ENCODE results near the gene TUFT1.
A peak's percentile ranks its signal among the peaks of the same experiment; 100 is the strongest.

TUFT1 gene, protein sequence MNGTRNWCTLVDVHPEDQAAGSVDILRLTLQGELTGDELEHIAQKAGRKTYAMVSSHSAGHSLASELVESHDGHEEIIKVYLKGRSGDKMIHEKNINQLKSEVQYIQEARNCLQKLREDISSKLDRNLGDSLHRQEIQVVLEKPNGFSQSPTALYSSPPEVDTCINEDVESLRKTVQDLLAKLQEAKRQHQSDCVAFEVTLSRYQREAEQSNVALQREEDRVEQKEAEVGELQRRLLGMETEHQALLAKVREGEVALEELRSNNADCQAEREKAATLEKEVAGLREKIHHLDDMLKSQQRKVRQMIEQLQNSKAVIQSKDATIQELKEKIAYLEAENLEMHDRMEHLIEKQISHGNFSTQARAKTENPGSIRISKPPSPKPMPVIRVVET

GRCh38 chr1:151540021-151540981 lies at the start of gene TUFT1:
Gene TUFT1 (plus strand): TSS chr1:151540309. CDS start chr1:151540367, 58 bp downstream.
- peak; percentile 94 for DNase-seq

DNA sequence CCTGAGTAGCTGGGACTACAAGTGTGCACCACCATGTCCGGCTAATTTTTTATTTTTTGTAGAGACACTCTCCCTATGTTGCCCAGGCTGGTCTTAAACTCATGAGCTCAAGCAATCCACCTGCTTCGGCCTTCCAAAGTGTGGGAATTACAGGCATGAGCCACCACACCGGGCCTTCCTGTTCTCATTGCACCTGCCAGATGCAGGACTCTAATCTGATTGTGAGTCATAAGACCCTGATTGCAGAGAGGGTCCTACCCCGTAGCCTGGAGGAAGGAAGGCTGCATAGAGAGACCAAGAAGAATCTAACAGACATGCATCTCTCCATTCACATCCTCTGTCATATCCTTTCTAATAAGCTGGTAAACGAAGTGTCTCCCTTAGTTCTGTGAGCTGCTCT lies 48.5 kb upstream of the TUFT1 start:
- no peak for DNase-seq

DNA sequence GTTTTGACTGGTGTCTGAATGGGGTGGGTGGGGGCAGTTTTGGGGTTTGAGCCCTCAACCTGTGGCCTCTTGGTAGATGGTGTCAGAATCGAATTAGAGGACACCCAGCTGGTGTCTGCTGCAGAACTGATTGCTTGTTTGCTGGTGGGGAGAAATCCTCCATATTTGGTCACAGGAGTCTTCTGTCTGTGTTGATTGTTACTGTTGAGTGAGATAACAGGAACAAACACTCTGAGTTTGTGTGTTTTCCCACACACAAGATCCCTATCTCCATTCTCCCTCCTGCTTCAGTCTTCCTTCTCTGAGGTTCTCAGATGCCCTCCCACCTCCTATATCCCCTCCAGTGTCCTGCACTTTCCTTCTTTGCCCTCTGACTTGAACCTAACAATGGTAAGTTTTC lies 48.0 kb upstream of the TUFT1 start:
- no peak for DNase-seq

- DNase-seq, result no peak
Observed at GRCh38 chr1:151493042-151493441, 47.1 kb upstream of the TUFT1 start.

GRCh38 chr1:151494741-151495281 lies 45.3 kb upstream of the TUFT1 start:
- DNase-seq, result peak; percentile 84

- DNase-seq, result no peak
Observed at GRCh38 chr1:151495316-151495715, 44.8 kb upstream of the TUFT1 start.

DNA sequence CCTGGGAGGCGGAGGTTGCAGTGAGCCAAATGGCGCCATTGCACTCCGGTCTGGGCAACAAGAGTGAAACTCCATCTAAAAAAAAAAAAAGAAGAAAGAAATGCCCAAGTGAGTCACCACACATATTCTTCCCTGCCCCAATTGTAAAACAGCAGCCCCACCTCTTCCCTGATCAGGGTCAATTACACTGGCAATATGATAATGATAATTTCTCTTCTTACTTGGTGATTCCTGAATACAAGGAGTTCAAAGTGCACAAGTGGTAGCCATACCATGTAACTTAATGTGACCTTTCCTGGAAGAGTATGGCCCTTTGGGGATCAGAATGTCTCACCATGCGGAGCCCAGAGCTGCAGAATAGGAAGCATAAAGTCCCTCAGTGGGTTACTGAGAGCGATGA lies 40.7 kb upstream of the TUFT1 start:
- no peak for DNase-seq

DNA sequence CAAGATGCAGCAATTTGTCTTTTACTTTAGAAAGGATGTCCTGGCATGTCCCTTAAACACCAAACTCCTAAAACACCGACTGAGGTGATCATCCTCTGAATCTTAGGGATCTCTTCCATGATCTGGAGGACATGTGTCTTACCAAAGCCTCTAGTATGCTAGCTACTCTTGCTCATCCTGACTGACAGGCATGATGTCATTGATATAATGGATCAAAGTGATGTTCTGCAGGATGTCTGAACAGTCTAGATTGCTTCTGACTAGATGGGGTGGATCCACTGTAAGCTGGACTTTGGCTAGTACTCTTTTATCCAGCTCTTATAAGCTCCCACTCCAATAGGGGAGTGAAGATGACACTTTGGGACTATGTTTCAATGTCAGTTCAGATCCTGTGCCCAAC lies 40.2 kb upstream of the TUFT1 start:
- no peak for DNase-seq

DNA sequence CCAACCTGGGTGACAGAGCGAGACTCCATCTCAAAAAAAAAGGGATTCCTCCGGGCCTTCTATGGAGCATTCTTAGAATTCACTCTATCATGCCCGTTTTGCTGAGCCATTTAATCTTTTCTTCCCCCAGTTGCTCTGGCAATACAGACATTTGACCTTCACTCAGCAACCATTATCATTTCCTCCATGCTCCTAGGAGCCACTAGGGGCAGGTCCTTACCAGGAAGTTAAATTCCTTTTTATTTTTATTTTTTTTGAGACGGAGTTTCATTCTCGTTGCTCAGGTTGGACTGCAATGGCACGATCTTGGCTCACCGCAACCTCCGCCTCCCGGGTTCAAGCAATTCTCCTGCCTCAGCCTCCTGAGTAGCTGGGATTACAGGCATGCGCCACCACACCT lies 38.6 kb upstream of the TUFT1 start:
- DNase-seq, result no peak

DNA sequence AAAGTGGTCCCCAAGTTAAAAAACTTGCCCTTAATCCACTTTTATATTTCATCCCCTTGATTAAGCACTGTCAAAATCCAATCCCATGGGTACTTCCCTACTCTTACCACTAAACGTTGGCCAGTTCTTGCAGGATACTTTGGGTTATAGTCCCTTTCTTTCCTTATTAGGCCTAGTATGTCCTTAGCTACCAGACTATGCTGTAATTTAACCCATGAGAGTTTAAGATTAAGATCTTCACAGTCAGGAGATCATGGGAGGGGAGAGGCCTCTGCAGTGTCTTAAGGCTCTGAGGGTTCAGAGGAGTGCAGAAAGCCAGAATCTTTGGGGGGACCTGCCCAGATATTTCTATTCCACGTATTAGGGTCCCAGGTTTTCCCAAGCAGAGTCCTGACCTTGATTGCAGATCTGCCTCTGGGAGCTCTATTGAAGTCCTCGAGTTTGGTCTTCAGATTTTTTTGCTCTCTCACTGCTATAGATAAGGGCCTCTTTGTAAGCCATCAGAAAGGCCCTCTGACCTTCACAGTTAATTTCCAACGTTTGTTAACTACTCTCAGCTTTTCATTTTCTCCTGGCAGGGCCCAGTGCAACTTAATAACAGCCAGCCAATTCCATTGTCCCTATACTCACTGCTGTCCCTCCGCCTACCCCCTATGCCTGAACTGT lies 37.9 kb upstream of the TUFT1 start:
- DNase-seq, result no peak

DNA sequence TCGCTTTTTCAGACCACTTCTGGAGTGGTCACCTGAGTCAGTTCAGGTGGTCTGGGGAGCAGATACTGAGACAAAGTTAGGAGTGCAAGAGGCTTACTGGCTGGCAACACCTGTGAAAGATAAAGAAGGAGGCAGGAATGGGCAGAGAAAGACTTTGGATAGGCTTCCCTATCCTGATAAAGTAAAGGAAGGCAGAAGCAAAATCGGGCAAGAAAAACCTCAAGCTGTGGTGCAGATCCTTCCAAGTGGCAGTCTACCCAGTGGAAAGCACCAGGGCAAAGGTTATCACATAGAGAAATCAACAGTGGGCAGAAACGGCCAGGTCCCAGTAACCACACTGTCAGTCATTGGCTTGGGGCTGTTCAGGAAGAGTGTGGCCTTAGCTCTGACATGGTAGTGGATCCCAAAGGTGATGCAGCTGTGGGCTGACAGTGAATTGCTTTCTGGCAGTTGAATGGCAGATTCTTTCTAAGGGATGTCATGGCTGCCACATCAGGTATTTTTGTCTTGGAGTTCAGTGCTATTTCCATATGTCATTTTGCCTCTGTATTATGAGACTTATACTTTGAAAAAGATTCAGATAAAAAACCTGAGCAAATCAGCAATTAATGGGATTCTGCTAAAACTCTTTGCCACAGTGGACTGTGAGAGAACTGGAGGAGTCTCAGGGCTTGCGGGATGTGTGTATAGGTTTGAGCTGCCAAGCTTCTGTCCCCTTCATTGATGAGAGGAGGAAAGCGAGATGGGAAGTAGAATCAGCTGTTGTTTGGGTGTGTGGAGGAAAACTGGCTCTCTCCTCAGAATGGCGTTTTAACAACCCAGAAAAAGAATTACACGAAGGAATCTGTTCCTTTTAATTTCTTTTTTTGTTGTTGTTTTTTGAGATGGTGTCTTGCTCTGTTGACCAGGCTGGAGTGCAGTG lies 37.0 kb upstream of the TUFT1 start:
- no peak for DNase-seq

DNA sequence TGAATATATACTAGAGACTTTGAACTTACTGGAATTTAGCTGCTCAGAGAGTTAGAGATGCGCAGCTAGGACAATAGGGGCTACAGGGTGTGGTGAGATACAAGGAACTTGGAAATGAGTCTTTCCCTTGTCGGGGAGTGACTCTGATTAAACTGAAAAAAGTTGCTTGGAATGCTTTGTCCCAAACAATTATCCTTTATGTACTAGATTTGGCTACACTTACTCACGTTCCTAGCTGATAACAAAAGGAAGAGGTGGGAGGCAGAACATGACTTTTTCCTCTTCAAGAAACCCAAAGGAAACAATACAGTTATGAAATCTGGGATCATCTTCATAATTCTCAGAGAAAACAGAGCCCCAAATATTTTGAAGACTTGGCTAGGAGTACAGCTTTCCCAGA lies 35.9 kb upstream of the TUFT1 start:
- DNase-seq, result no peak

GRCh38 chr1:151504759-151505158 lies 35.4 kb upstream of the TUFT1 start:
- no peak for DNase-seq

GRCh38 chr1:151508833-151509232 lies 31.3 kb upstream of the TUFT1 start:
- no peak for DNase-seq

GRCh38 chr1:151509350-151510019 lies 30.6 kb upstream of the TUFT1 start:
- no peak for DNase-seq

GRCh38 chr1:151510020-151510405 lies 30.1 kb upstream of the TUFT1 start:
- no peak for DNase-seq

GRCh38 chr1:151510614-151510956 lies 29.5 kb upstream of the TUFT1 start:
- DNase-seq, result no peak

GRCh38 chr1:151510957-151511635 lies 29.0 kb upstream of the TUFT1 start, which contains the start of gene CGN:
Gene CGN (plus strand): TSS chr1:151511387. CDS start chr1:151518520, 7,133 bp downstream.
- peak; percentile 95 for DNase-seq

DNA sequence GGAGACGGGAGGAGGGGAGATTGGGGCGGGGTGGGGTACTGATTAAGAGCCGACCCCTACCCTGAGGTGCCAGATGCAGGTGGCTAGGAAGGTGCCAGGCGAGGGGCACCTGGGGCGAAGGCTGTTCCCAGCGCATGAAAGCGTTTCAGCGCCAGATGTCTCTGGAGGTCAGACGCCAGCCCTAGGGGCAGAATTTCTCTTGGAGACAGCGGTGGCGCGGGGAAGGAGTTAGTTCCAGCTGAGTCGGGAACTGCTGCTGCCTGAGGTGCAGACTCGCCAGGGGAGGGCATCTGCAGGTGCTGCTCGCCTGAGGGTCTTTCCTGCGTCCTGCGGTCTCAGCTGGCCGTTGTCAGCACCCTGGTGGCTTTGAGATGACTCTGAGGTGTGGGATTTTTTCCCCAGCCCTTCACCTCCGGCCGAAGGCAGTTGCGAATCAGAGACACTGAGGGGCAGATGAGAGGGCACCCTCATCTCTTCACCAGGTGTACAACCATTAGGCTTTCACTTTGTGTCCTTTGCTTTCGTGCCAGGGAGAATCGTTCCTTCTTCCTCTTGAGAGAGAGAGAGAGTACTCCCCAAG lies 28.4 kb upstream of the TUFT1 start:
- DNase-seq, result peak; percentile 80

- DNase-seq, result no peak
Observed at GRCh38 chr1:151512326-151512725, 27.8 kb upstream of the TUFT1 start.
